ENCODE data around the gene SKI. TPM values are rescaled to one million over a fixed set of nuclear protein-coding genes. Genes with fewer than 3 reads are reported as not detected.
"Not testable (repeated sequence)": the region's sequence is repeated elsewhere in the genome, so short reads cannot be mapped to it uniquely, and the experiment has no call there.

Gene SKI
- total RNA-seq, 2 donors from 2014 or later, result 16.5 to 42.7 TPM

DNA sequence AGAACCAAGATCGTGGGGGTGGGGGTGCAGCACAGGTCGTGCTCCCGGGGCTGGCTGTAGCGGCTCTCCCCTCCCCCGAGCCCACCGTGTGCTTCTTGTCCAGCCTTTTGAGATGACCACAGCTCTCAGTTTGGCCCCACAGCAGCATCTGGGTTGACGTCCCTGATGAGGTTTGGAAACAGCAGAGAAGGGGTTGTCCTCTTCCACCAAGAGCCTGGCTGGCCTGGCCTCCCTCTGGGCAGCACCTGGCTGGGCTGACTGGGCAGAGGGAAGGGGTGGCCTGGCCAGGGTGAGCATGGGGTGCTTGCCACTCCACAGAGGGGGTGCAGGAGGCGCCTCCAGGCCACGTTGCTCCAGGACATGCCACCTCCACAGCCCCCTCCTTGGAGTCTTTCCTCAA, 61.5 kb downstream of the SKI start:
- DNase-seq (ENCODE audit: low spot score) (no peak), ATAC-seq (no peak)
- Mint-ChIP-seq H3K36me3 (no peaks in the 10 kb centered on the region), H3K4me1 (ENCODE audit: low read depth in 2 of 2) (peaks cover 39 to 54% of the 10 kb centered on the region in 2 donors), H3K27me3 (no peaks in the 10 kb centered on the region), H3K9me3 (no peaks in the 10 kb centered on the region), H3K27ac (peak overlapping the region; percentile 97 to 99), H3K4me3 (peak overlapping the region; percentile 89)

DNA sequence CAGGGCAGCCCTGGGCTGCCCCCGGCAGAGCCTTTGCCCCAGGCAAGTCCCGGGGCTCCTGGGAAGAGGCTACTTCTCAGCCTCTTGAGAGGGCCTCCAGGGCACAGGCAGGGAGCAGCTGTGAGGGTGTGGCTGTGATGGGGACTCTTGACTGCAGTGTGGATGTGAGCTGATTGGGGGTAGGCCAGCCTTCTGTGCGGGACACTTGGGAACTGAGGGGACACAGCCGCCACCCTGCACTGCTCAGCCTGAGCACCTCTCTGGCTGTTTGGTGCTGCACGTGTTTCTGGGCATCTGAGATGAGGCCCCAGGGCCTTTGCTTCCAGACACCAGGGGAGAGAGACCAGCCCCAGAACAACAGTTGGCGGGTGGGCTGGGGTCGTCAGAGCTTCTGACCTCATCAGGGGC, 62.1 kb downstream of the SKI start:
- Mint-ChIP-seq H3K27ac (peak overlapping the region; percentile 97 to 99), H3K36me3 (no peaks in the 10 kb centered on the region), H3K27me3 (no peaks in the 10 kb centered on the region), H3K4me3 (peak overlapping the region; percentile 89), H3K9me3 (no peaks in the 10 kb centered on the region), H3K4me1 (ENCODE audit: low read depth in 2 of 2) (peaks cover 40 to 54% of the 10 kb centered on the region in 2 donors)
- DNase-seq (ENCODE audit: low spot score), result no peak
- ATAC-seq, result peak; percentile 48 to 50

GRCh38 chr1:2290595-2291510, 62.7 kb downstream of the SKI start:
- Mint-ChIP-seq H3K4me1 (ENCODE audit: low read depth in 2 of 2) (peaks cover 43 to 54% of the 10 kb centered on the region in 2 donors), H3K4me3 (peak overlapping the region; percentile 89), H3K27ac (peak overlapping the region; percentile 97 to 99), H3K36me3 (no peaks in the 10 kb centered on the region), H3K27me3 (no peaks in the 10 kb centered on the region), H3K9me3 (no peaks in the 10 kb centered on the region)
- DNase-seq (ENCODE audit: low spot score), result peak; percentile 93
- ATAC-seq, result peak; percentile 91 to 93

DNA sequence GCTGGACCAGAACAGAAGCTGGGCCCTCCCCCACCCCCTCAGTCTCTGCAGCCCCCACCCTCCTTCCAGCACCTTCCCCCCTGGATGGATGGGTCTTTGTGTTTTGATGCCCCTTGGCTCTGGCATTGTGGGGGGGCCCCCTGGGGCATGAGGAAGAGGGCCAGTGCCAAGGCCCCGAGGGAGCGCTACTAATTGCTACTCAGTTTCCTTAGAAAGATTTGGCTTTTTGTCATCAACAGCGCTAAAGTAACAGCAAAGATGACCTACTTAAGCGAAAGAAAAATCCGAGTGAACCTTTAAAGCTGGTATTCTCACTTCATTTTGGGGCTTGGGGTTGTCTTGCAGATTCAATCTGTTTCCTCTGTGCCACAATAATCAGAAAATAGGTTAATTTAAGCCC, 63.5 kb downstream of the SKI start:
- no peak for ATAC-seq
- no peak for DNase-seq (ENCODE audit: low spot score)
- H3K9me3 Mint-ChIP-seq, result no peaks in the 10 kb centered on the region
- H3K4me3 Mint-ChIP-seq, result peak overlapping the region; percentile 89
- no peaks in the 10 kb centered on the region for H3K27me3 Mint-ChIP-seq
- peaks cover 47 to 55% of the 10 kb centered on the region in 2 donors for H3K4me1 Mint-ChIP-seq (ENCODE audit: low read depth in 2 of 2)
- H3K27ac Mint-ChIP-seq, result peak overlapping the region; percentile 97 to 99
- no peaks in the 10 kb centered on the region for H3K36me3 Mint-ChIP-seq

DNA sequence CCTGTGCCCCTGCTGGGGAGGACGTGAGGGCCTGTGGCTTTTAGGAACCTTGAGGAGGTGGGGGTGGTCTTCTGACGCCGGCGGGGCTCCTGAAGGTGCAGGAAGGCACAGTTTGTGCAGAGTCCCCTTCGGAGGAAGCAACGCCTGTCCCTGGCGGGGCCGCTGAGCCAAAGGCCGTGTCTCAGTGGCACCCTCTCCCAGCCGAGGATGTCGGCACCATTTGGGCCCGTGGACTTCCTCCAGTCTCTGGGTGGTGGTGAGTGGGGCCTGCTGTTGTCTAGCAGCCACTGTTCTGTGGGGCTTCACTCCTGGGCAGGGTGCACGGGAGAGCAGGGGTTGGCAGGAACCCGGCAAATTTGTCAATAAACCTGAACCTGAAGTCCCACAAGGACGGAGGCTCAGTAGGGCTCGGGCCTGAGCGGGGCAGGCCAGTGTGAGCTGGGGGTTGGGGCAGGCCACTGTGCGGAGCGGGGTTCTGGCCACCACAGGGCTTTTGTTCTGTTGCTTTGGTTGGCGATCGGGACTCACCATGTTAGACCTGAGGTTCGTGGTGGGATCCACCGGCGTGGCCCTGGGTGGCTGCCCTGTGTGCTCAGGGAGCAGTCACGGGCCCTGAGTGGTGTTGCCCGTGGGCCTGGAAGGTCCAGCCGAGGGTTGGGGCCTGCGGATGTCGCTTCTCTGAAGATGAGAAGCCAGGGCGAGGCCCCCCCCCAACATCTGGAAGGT, 64.8 kb downstream of the SKI start:
- H3K36me3 Mint-ChIP-seq, result no peaks in the 10 kb centered on the region
- no peaks in the 10 kb centered on the region for H3K27me3 Mint-ChIP-seq
- peak overlapping the region; percentile 59 to 62 for H3K27ac Mint-ChIP-seq
- peak overlapping the region; percentile 53 for H3K4me3 Mint-ChIP-seq
- DNase-seq (ENCODE audit: low spot score) (no peak), ATAC-seq (no peak)
- H3K9me3 Mint-ChIP-seq, result no peaks in the 10 kb centered on the region
- peaks cover 48 to 56% of the 10 kb centered on the region in 2 donors for H3K4me1 Mint-ChIP-seq (ENCODE audit: low read depth in 2 of 2)

- H3K9me3 Mint-ChIP-seq, result no peaks in the 10 kb centered on the region
- no peaks in the 10 kb centered on the region for H3K27me3 Mint-ChIP-seq
- peak overlapping the region; percentile 59 to 62 for H3K27ac Mint-ChIP-seq
- DNase-seq (ENCODE audit: low spot score) (no peak), ATAC-seq (no peak)
- H3K36me3 Mint-ChIP-seq, result no peaks in the 10 kb centered on the region
- H3K4me1 Mint-ChIP-seq (ENCODE audit: low read depth in 2 of 2), result peaks cover 50 to 57% of the 10 kb centered on the region in 2 donors
- no peak overlapping the region for H3K4me3 Mint-ChIP-seq
These were observed 66.1 kb downstream of the SKI start for GRCh38 chr1:2294033-2294724.

DNA sequence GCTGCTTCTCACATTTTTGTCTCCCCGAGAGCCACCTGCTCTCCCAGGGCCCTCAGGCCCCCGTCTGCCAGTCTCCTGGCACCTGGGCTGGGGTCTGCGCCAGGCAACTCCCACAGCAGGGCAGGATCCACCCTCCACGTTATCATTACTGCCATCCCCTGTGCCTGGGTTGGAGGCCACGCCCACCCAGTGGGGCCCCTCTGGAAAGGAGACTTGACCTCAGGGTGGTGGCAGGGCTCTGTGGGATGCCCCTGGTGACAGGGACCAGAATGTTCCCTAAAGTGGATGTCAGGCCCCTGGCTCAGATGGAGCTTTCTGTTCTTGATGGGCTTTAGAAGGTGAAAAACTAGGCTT, 66.6 kb downstream of the SKI start:
- DNase-seq (ENCODE audit: low spot score) (no peak), ATAC-seq (no peak)
- no peak overlapping the region for H3K4me3 Mint-ChIP-seq
- peaks cover 48 to 56% of the 10 kb centered on the region in 2 donors for H3K4me1 Mint-ChIP-seq (ENCODE audit: low read depth in 2 of 2)
- H3K27ac Mint-ChIP-seq, result no peak overlapping the region
- no peaks in the 10 kb centered on the region for H3K36me3 Mint-ChIP-seq
- H3K9me3 Mint-ChIP-seq, result no peaks in the 10 kb centered on the region
- no peaks in the 10 kb centered on the region for H3K27me3 Mint-ChIP-seq

GRCh38 chr1:2295526-2295925, 67.4 kb downstream of the SKI start:
- Mint-ChIP-seq H3K4me1 (ENCODE audit: low read depth in 2 of 2) (peaks cover 46 to 54% of the 10 kb centered on the region in 2 donors), H3K9me3 (no peaks in the 10 kb centered on the region), H3K27me3 (no peaks in the 10 kb centered on the region), H3K27ac (no peak overlapping the region), H3K36me3 (no peaks in the 10 kb centered on the region), H3K4me3 (no peak overlapping the region)
- ATAC-seq (no peak), DNase-seq (ENCODE audit: low spot score) (no peak)

DNA sequence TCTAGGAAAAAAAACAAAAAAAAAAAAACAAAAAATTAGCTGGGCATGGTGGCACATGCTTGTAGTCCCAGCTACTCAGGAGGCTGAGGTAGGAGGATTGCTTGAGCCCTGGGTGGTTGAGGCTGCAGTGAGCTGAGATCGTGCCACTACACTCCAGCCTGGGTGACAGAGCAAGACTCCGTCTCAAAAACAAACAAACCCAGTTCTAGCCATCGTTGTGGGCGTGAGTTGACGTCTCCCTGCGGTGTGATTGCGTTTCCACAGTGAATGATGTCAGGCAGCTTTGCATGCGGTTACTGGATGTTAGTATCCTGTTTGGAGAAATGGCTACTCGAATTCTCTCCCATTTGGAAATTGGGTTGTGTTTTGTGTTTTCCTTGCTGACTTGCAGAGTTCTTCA, 68.1 kb downstream of the SKI start:
- peaks cover 44 to 47% of the 10 kb centered on the region in 2 donors for H3K4me1 Mint-ChIP-seq (ENCODE audit: low read depth in 2 of 2)
- not testable (repeated sequence) for DNase-seq (ENCODE audit: low spot score); H3K9me3 Mint-ChIP-seq; H3K4me3 Mint-ChIP-seq; ATAC-seq; H3K27ac Mint-ChIP-seq; H3K27me3 Mint-ChIP-seq; H3K36me3 Mint-ChIP-seq

DNA sequence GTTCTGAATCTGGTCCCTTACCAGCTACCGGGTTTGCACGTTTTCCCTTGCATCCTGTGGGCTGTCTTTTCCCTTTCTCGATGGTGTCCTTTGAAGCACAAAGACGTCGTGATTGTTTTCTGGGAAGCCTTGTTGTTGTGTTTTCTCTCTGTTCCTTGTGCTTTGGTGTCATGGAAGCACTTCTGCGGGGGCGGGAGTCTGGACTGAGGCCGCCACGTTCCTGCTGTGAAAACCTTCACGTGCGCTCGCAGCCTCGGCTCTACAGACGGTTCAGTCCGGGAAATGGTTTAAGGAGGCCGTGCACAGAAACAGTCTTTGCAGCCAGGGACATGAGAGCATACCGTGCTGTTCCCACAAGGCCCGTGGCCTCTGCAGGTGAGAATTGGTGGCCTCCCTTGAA, 68.5 kb downstream of the SKI start:
- no peaks in the 10 kb centered on the region for H3K36me3 Mint-ChIP-seq
- H3K9me3 Mint-ChIP-seq, result no peaks in the 10 kb centered on the region
- ATAC-seq (no peak), DNase-seq (ENCODE audit: low spot score) (no peak)
- H3K27me3 Mint-ChIP-seq, result no peaks in the 10 kb centered on the region
- H3K4me1 Mint-ChIP-seq (ENCODE audit: low read depth in 2 of 2), result peaks cover 46 to 47% of the 10 kb centered on the region in 2 donors
- no peak overlapping the region for H3K4me3 Mint-ChIP-seq
- no peak overlapping the region for H3K27ac Mint-ChIP-seq

- Mint-ChIP-seq H3K4me3 (no peak overlapping the region), H3K4me1 (ENCODE audit: low read depth in 2 of 2) (peaks cover 41 to 42% of the 10 kb centered on the region in 2 donors), H3K9me3 (no peaks in the 10 kb centered on the region), H3K36me3 (no peaks in the 10 kb centered on the region), H3K27me3 (no peaks in the 10 kb centered on the region), H3K27ac (no peak overlapping the region)
- no peak for ATAC-seq
- DNase-seq (ENCODE audit: low spot score), result no peak
These were observed 69.3 kb downstream of the SKI start for GRCh38 chr1:2297246-2298011.

DNA sequence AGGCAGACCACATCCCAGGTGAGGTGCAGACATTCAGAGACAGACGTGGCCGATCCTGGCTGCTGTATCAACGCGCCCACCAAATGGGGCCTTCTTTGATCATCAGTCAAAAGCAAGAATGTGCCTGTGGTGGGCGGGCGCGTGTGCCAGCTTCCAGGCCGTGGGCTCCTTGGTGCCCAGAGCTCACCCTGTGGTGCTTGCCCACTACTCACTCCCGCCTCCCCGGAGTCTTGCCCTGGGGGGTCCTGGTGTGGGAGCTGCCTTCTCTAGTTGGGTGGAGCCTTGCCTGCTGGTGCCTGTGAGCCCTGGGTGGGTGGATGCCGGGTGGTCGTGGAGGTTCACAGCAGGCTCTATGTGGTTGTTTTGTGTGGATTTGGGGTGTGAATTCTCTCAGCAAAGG, 70.6 kb downstream of the SKI start:
- Mint-ChIP-seq H3K9me3 (no peaks in the 10 kb centered on the region), H3K27me3 (no peaks in the 10 kb centered on the region), H3K4me3 (peak overlapping the region; percentile 71), H3K4me1 (ENCODE audit: low read depth in 2 of 2) (peaks cover 34 to 38% of the 10 kb centered on the region in 2 donors), H3K27ac (peak overlapping the region; percentile 78 to 83), H3K36me3 (no peaks in the 10 kb centered on the region)
- ATAC-seq (no peak), DNase-seq (ENCODE audit: low spot score) (no peak)

GRCh38 chr1:2299131-2299627, 71.1 kb downstream of the SKI start:
- H3K4me1 Mint-ChIP-seq (ENCODE audit: low read depth in 2 of 2), result peaks cover 30 to 38% of the 10 kb centered on the region in 2 donors
- ATAC-seq, result peak in 1 of 2 donors; percentile 5

More at GRCh38 chr1:2299131-2299627, 71.1 kb downstream of the SKI start:
- DNase-seq (ENCODE audit: low spot score), result no peak
- Mint-ChIP-seq H3K27me3 (no peaks in the 10 kb centered on the region), H3K36me3 (no peaks in the 10 kb centered on the region), H3K9me3 (no peaks in the 10 kb centered on the region), H3K27ac (peak overlapping the region; percentile 78 to 83), H3K4me3 (peak overlapping the region; percentile 71)

Data from natural killer cell treated with Interleukin-12 subunit alpha and Interleukin-12 subunit beta and Interleukin-15 and Interleukin-18, amount 100 ng/mL, for 72 hours (primary cell).